ENCODE measurements around the gene GTF3C1. TPM values are rescaled to one million over a fixed set of nuclear protein-coding genes. Genes with fewer than 3 reads are reported as not detected.
A peak's percentile ranks its signal among the peaks of the same experiment; 100 is the strongest.

Gene GTF3C1
- total and polyA plus RNA-seq, 12 donors: 51.0 to 225 (median 84.3) TPM

DNA sequence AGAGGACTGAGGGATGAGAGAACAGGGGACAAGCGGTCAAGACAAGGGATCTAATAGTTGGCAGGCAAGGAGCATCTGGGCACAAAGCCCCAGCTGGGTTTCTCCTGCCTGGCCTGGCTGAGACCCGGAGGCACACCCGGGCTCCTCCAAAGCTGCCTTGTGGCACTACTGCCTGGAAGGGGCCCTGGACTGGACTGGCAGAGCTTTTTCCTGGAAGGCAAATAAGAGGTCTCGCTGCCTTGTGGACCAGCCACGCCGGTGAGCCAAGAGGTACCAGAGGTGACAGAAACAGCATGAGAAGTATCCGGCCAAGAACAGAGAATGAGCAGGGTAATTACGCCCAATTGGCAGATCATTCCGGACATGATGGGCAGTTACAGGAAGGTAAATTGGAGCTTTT is 64.6 kb downstream of the GTF3C1 start:
- TF ChIP-seq, protein P1, sequence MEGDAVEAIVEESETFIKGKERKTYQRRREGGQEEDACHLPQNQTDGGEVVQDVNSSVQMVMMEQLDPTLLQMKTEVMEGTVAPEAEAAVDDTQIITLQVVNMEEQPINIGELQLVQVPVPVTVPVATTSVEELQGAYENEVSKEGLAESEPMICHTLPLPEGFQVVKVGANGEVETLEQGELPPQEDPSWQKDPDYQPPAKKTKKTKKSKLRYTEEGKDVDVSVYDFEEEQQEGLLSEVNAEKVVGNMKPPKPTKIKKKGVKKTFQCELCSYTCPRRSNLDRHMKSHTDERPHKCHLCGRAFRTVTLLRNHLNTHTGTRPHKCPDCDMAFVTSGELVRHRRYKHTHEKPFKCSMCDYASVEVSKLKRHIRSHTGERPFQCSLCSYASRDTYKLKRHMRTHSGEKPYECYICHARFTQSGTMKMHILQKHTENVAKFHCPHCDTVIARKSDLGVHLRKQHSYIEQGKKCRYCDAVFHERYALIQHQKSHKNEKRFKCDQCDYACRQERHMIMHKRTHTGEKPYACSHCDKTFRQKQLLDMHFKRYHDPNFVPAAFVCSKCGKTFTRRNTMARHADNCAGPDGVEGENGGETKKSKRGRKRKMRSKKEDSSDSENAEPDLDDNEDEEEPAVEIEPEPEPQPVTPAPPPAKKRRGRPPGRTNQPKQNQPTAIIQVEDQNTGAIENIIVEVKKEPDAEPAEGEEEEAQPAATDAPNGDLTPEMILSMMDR (IDR thresholded peaks at IDR 0.05): no peak
- no peak for TF ChIP-seq POLR2A (IDR thresholded peaks at IDR 0.05)
- no peaks in the 10 kb centered on the region for H3K9me3 ChIP-seq (replicated peaks in 1 of 3)
- DNase-seq: no peak
- no peaks in the 10 kb centered on the region for H3K27me3 ChIP-seq
- H3K27ac ChIP-seq: no peak overlapping the region
- H3K36me3 ChIP-seq (replicated peaks in 1 of 2): peaks cover 0 to 100% of the 10 kb centered on the region in 2 donors
- WGBS, 4 donors: 96 to 97% (median 97%) methylated on average over 9 of the region's 9 CpGs
- H3K4me1 ChIP-seq (replicated peaks in 1 of 2): peaks cover 0 to 6% of the 10 kb centered on the region in 2 donors
- H3K4me3 ChIP-seq: no peak overlapping the region
- intact Hi-C loops (cut with DNase I): loop anchor here in 1 of 2 donors (10.0 kb wide), 1 partner anchor 50 kb away; no protein-coding TSS in a partner anchor

- TF ChIP-seq POLR2A (IDR thresholded peaks at IDR 0.05): no peak
- TF ChIP-seq, protein P1 (IDR thresholded peaks at IDR 0.05): no peak
- peaks cover 0 to 6% of the 10 kb centered on the region in 2 donors for H3K4me1 ChIP-seq (replicated peaks in 1 of 2)
- no peak for DNase-seq
- no peaks in the 10 kb centered on the region for H3K9me3 ChIP-seq (replicated peaks in 1 of 3)
- no peaks in the 10 kb centered on the region for H3K27me3 ChIP-seq
- H3K4me3 ChIP-seq: no peak overlapping the region
- H3K36me3 ChIP-seq (replicated peaks in 1 of 2): peaks cover 0 to 97% of the 10 kb centered on the region in 2 donors
- intact Hi-C loops (cut with DNase I): loop anchor here in 1 of 2 donors (10.0 kb wide), 1 partner anchor 51 kb away; no protein-coding TSS in a partner anchor
- WGBS, 4 donors: 87 to 95% (median 94%) methylated on average over 5 of the region's 5 CpGs
- H3K27ac ChIP-seq: no peak overlapping the region
Measured at GRCh38 chr16:27483624-27484023, 66.1 kb downstream of the GTF3C1 start.

DNA sequence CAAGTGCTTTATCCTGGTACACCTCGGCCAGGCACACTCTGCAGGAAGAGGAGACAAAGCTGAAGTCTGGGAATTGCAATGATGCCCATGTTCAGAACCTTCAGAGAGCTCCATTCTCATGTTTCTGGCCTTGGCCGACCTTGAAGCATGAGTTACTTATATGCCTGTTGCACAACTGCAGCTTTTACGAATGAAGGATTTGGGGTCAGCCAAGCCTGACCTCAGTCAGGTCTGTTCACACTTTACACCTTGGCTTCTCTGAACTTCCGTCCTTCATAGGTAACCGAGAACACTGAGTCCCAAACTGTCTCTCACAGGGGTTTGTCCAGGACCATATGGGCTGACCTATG is 66.7 kb downstream of the GTF3C1 start:
- 55 to 78% (median 61%) methylated on average over 5 of the region's 5 CpGs for WGBS, 4 donors
- Histone ChIP-seq H3K4me3 (no peak overlapping the region), H3K36me3 (replicated peaks in 1 of 2) (peaks cover 0 to 97% of the 10 kb centered on the region in 2 donors), H3K4me1 (replicated peaks in 1 of 2) (peaks cover 0 to 6% of the 10 kb centered on the region in 2 donors), H3K27ac (no peak overlapping the region), H3K27me3 (no peaks in the 10 kb centered on the region), H3K9me3 (replicated peaks in 1 of 3) (no peaks in the 10 kb centered on the region)
- TF ChIP-seq, protein P1 (IDR thresholded peaks at IDR 0.05): no peak
- no peak for TF ChIP-seq POLR2A (IDR thresholded peaks at IDR 0.05)
- peak in 1 of 7 donors; percentile 43 for DNase-seq
- intact Hi-C loops (cut with DNase I): loop anchor here in 1 of 2 donors (10.0 kb wide), 1 partner anchor 52 kb away; no protein-coding TSS in a partner anchor

DNA sequence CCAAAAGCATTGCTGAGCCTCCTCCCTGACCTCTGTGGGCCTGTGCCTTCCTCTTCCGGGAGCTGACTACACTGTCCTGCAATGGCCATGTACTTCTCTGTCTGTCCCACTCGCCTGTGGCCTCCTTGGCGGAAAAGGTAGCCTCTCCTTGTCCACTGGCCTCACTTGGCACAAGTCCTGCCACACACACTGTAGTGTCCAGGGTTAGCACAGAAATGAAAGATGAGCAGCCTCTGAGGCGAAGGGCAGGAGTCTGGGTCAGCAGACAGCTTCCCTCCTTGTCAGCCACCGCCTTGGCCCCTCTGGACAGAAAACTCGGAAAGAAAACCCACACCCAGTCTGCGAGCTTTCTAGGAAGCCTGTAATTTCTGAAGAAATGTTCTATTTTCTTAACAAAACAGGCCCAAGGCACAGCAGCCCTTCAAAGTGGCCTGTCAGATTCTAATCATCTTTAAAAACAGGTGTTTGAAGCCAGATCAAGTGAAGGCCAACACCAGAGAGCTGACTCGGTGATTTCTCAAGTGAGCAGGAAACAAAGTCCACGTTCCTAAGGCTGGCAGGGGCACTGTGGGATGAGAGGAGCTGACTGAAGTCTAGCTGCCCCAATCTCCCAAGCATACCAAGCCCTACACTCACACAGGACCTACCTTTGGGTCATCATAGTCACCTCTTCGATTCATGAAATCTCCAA is 67.2 kb downstream of the GTF3C1 start:
- no peak for TF ChIP-seq POLR2A (IDR thresholded peaks at IDR 0.05)
- TF ChIP-seq, protein P1 (IDR thresholded peaks at IDR 0.05): no peak
- DNase-seq: no peak
- Histone ChIP-seq H3K27me3 (no peaks in the 10 kb centered on the region), H3K27ac (no peak overlapping the region), H3K4me1 (replicated peaks in 1 of 2) (peaks cover 0 to 6% of the 10 kb centered on the region in 2 donors), H3K4me3 (no peak overlapping the region), H3K9me3 (replicated peaks in 1 of 3) (no peaks in the 10 kb centered on the region), H3K36me3 (replicated peaks in 1 of 2) (peaks cover 0 to 97% of the 10 kb centered on the region in 2 donors)
- intact Hi-C loops (cut with DNase I): loop anchor here in 1 of 2 donors (10.0 kb wide), 1 partner anchor 52 kb away; no protein-coding TSS in a partner anchor
- 86 to 89% (median 87%) methylated on average over 10 of the region's 10 CpGs for WGBS, 4 donors

Measured in adrenal gland (tissue), 12 donors.